Cardiac muscle cell (in vitro differentiated cells and primary cell): ENCODE results near the gene PPP1R15B. TPM values are rescaled to one million over a fixed set of nuclear protein-coding genes. Genes with fewer than 3 reads are reported as not detected.
A peak's percentile ranks its signal among the peaks of the same experiment; 100 is the strongest.

Experiments
- DNase-seq, 2 donors: peaks; one replicate each; pipeline versions ENCODE4 v3.0.0 to v3.0.0-alpha.2; 2010 to 2017; ENCODE audit warnings: low read depth in 1 of 2, low spot score in 1 of 2
- H3K27ac ChIP-seq: fragments of 200-600 bp; sonication (generic); 2 replicates; pipeline ENCODE4 v1.5.1; 2016
- H3K27me3 ChIP-seq: fragments of 200-600 bp; sonication (generic); 2 replicates; pipeline ENCODE4 v1.6.0; 2016; ENCODE audit warnings: control low read depth
- H3K36me3 ChIP-seq: fragments of 200-600 bp; sonication (generic); 2 replicates; pipeline ENCODE4 v1.5.1; 2016; ENCODE audit warnings: control low read depth
- H3K4me1 ChIP-seq: fragments of 200-600 bp; sonication (generic); 2 replicates; pipeline ENCODE4 v1.8.1; 2017; ENCODE audit warnings: low read depth, mild to moderate bottlenecking, mixed run types
- H3K4me3 ChIP-seq: fragments of 200-600 bp; sonication (generic); 2 replicates; pipeline ENCODE4 v1.5.1; 2016; ENCODE audit warnings: mild to moderate bottlenecking
- H3K9me3 ChIP-seq: fragments of 200-600 bp; sonication (generic); 2 replicates; pipeline ENCODE4 v1.5.1; 2017; ENCODE audit warnings: low read depth, mild to moderate bottlenecking, control low read depth
- CTCF ChIP-seq: IDR thresholded peaks from 2 replicates; pipeline ENCODE4 v1.5.1; 2012; ENCODE audit warnings: low read depth, mild to moderate bottlenecking, low read length
- polyA plus RNA-seq: library from polyadenylated mRNA; unstranded; fragments of >200 nt; fragmentation: Nextera tagmentation; extraction: Ambion mirVana; gene quantifications from 2 replicates; pipeline ENCODE4 v1.2.1, GENCODE V29; 2016
- total RNA-seq: library from RNA; depleted of rRNA; stranded (reverse); fragments of >200 nt; gene quantifications from 2 replicates; pipeline ENCODE4 v1.2.3, GENCODE V29; 2016

PPP1R15B gene
- total and polyA plus RNA-seq, 2 experiments from 2014 or later = 19.8 to 24.9 TPM

- peak overlapping the region; percentile 67 for H3K27ac ChIP-seq
- peaks cover 25% of the 10 kb centered on the region for H3K4me1 ChIP-seq
- no peak for DNase-seq
- H3K27me3 ChIP-seq = no peaks in the 10 kb centered on the region
- H3K9me3 ChIP-seq = no peaks in the 10 kb centered on the region
- no peak overlapping the region for H3K4me3 ChIP-seq
- no peak for TF ChIP-seq CTCF
- H3K36me3 ChIP-seq = peaks cover 41% of the 10 kb centered on the region
These were observed 35.6 kb upstream of the PPP1R15B start for GRCh38 chr1:204447190-204447589.

GRCh38 chr1:204446413-204447111, 34.9 kb upstream of the PPP1R15B start:
- TF ChIP-seq CTCF = peak; percentile 82
- Histone ChIP-seq H3K4me1 (peaks cover 23% of the 10 kb centered on the region), H3K9me3 (no peaks in the 10 kb centered on the region), H3K4me3 (no peak overlapping the region), H3K27me3 (no peaks in the 10 kb centered on the region), H3K36me3 (peaks cover 46% of the 10 kb centered on the region), H3K27ac (peak overlapping the region; percentile 67)
- DNase-seq = peak; percentile 79 to 89

- no peak overlapping the region for H3K27ac ChIP-seq
- TF ChIP-seq CTCF = peak; percentile 55
- no peak overlapping the region for H3K4me3 ChIP-seq
- peaks cover 16% of the 10 kb centered on the region for H3K4me1 ChIP-seq
- no peaks in the 10 kb centered on the region for H3K27me3 ChIP-seq
- peaks cover 53% of the 10 kb centered on the region for H3K36me3 ChIP-seq
- peak; percentile 10 to 37 for DNase-seq
- no peaks in the 10 kb centered on the region for H3K9me3 ChIP-seq
These were observed 34.3 kb upstream of the PPP1R15B start for GRCh38 chr1:204445860-204446412.

- Histone ChIP-seq H3K4me1 (peaks cover 10% of the 10 kb centered on the region), H3K4me3 (no peak overlapping the region), H3K36me3 (peaks cover 65% of the 10 kb centered on the region), H3K27me3 (no peaks in the 10 kb centered on the region), H3K9me3 (no peaks in the 10 kb centered on the region), H3K27ac (no peak overlapping the region)
- DNase-seq = no peak
- TF ChIP-seq CTCF = no peak
These were observed 32.4 kb upstream of the PPP1R15B start for GRCh38 chr1:204443871-204444581.

GRCh38 chr1:204443260-204443619, 31.6 kb upstream of the PPP1R15B start:
- H3K36me3 ChIP-seq = peaks cover 70% of the 10 kb centered on the region
- no peak overlapping the region for H3K27ac ChIP-seq
- no peaks in the 10 kb centered on the region for H3K27me3 ChIP-seq
- no peaks in the 10 kb centered on the region for H3K9me3 ChIP-seq
- peaks cover 10% of the 10 kb centered on the region for H3K4me1 ChIP-seq
- DNase-seq = no peak
- TF ChIP-seq CTCF = no peak
- no peak overlapping the region for H3K4me3 ChIP-seq
